Diencephalon (tissue), 1 donor: Measurements from ENCODE around the gene SMIM10L2A. TPM values are rescaled to one million over a fixed set of nuclear protein-coding genes. Genes with fewer than 3 reads are reported as not detected.

Source experiments
- small RNA-seq: library from RNA; depleted of rRNA; stranded (forward); fragments of <200 nt; gene quantifications from one replicate; pipeline ENCODE3, GENCODE V24; 2014
- total RNA-seq: library from RNA; depleted of rRNA; stranded (reverse); fragments of >200 nt; gene quantifications from one replicate; pipeline ENCODE4 v1.2.3, GENCODE V29; 2014

SMIM10L2A gene
- 22.1 TPM for total RNA-seq

GRCh38 chrX:135421932-135422809 is at the start of gene SMIM10L2A:
Gene SMIM10L2A (plus strand): TSS chrX:135421944. CDS start chrX:135422132, 188 bp downstream.

Small RNAs within 50 kb of the gene (small RNA-seq; reads per million reads assigned to genes)
- not detected for gene RNA5SP515

Other genes starting within 250 kb of the SMIM10L2A start
- not detected for gene ETDA, start 169.9 kb upstream of the SMIM10L2A start, total RNA-seq
- not detected for gene ETDC, start 112.5 kb upstream of the SMIM10L2A start, total RNA-seq
- 15.7 TPM for gene ZNF75D, start 77.8 kb upstream of the SMIM10L2A start, total RNA-seq
- 15.5 TPM for gene ZNF449, start 77.1 kb upstream of the SMIM10L2A start, total RNA-seq
- 20.5 TPM for gene INTS6L, start 98.7 kb downstream of the SMIM10L2A start, total RNA-seq